Measurements from ENCODE around the gene MRPS6.

The MRPS6 gene

GRCh38 chr21:34177919-34178567 is 104.7 kb downstream of the MRPS6 start:
- no peak for DNase-seq (ENCODE audit: extremely low read depth in 1 of 2, low read depth in 1 of 2)

- no peak for DNase-seq (ENCODE audit: extremely low read depth in 1 of 2, low read depth in 1 of 2)
Observed at GRCh38 chr21:34179204-34179935, 106.0 kb downstream of the MRPS6 start.

GRCh38 chr21:34180407-34180806 is 107.0 kb downstream of the MRPS6 start:
- no peak for DNase-seq (ENCODE audit: extremely low read depth in 1 of 2, low read depth in 1 of 2)

GRCh38 chr21:34180826-34181359 is 107.5 kb downstream of the MRPS6 start:
- DNase-seq (ENCODE audit: extremely low read depth in 1 of 2, low read depth in 1 of 2), result no peak

GRCh38 chr21:34181431-34182039 is 108.2 kb downstream of the MRPS6 start:
- DNase-seq (ENCODE audit: extremely low read depth in 1 of 2, low read depth in 1 of 2), result no peak

- no peak for DNase-seq (ENCODE audit: extremely low read depth in 1 of 2, low read depth in 1 of 2)
Observed at GRCh38 chr21:34182436-34182835, 109.1 kb downstream of the MRPS6 start.

- no peak for DNase-seq (ENCODE audit: extremely low read depth in 1 of 2, low read depth in 1 of 2)
Observed at GRCh38 chr21:34183331-34183928, 110.1 kb downstream of the MRPS6 start.

GRCh38 chr21:34184232-34184631 is 110.9 kb downstream of the MRPS6 start:
- DNase-seq (ENCODE audit: extremely low read depth in 1 of 2, low read depth in 1 of 2), result no peak

GRCh38 chr21:34185026-34185750 is 111.8 kb downstream of the MRPS6 start:
- DNase-seq (ENCODE audit: extremely low read depth in 1 of 2, low read depth in 1 of 2), result no peak

GRCh38 chr21:34186109-34186719 is 112.8 kb downstream of the MRPS6 start:
- no peak for DNase-seq (ENCODE audit: extremely low read depth in 1 of 2, low read depth in 1 of 2)

- no peak for DNase-seq (ENCODE audit: extremely low read depth in 1 of 2, low read depth in 1 of 2)
Observed at GRCh38 chr21:34187935-34188334, 114.6 kb downstream of the MRPS6 start.

- DNase-seq (ENCODE audit: extremely low read depth in 1 of 2, low read depth in 1 of 2), result no peak
Observed at GRCh38 chr21:34189506-34189905, 116.1 kb downstream of the MRPS6 start.

- no peak for DNase-seq (ENCODE audit: extremely low read depth in 1 of 2, low read depth in 1 of 2)
Observed at GRCh38 chr21:34190576-34191321, 117.4 kb downstream of the MRPS6 start.

- DNase-seq (ENCODE audit: extremely low read depth in 1 of 2, low read depth in 1 of 2), result no peak
Observed at GRCh38 chr21:34191876-34192275, 118.5 kb downstream of the MRPS6 start.

Data from stimulated activated CD8-positive, alpha-beta memory T cell treated with anti-CD3 and anti-CD28 coated beads, Interleukin-7, amount 100 ng/mL, for 48 hours (primary cell).